K562 (cell line): ENCODE results near the gene LRRC25. TPM values are rescaled to one million over a fixed set of nuclear protein-coding genes. Genes with fewer than 3 reads are reported as not detected.

Experiments used
- microRNA-seq: library from miRNA; unstranded; fragments of <30 nt; microRNA quantifications from one replicate; pipeline ENCODE4, GENCODE V29; 2018; ENCODE audit warnings: borderline microRNAs expressed
- polyA plus RNA-seq, 8 experiments: library from polyadenylated mRNA; depleted of rRNA in 4 of 8; stranded (reverse) in 5 of 8; unstranded in 3 of 8; fragments of >200 nt; fragmentation: Nextera tagmentation in 2 of 8; fragmentation: Illumina TruSeq in 1 of 8; extraction: Ambion mirVana in 2 of 8; extraction: Trizol in 1 of 8; gene quantifications; 2 replicates each; pipeline versions ENCODE4 v1.2.1 to v1.2.3, GENCODE V29; 2011 to 2014; ENCODE audit warnings: inconsistent platforms in 1 of 8, missing spikeins in 1 of 8
- small RNA-seq: library from RNA; depleted of rRNA; stranded (forward); fragments of <200 nt; gene quantifications from one replicate; pipeline ENCODE3, GENCODE V24; 2014
- total RNA-seq, 7 experiments: library from RNA; depleted of rRNA in 6 of 7; stranded (reverse); fragments of >200 nt in 6 of 7; fragmentation: Illumina TruSeq in 2 of 7; extraction: Trizol in 2 of 7; gene quantifications; 2 replicates each; pipeline versions ENCODE4 v1.2.1 to v1.2.3, GENCODE V29; 2011 to 2021; ENCODE audit warnings: low replicate concordance in 1 of 7

Gene LRRC25
- total and polyA plus RNA-seq, 9 of the 15 experiments (the other 6 are each of a cell fraction or from before 2014, with no cell fraction given): 0.07 to 0.36 (median 0.10) TPM; not detected in 3

Small RNAs within 50 kb of the gene (microRNA-seq; reads per million reads assigned to microRNA genes)
- gene MIR3189: 3.6 reads per million, percentile 40 among the genes with 10 or more reads in this experiment

Small RNAs within 50 kb of the gene (small RNA-seq; reads per million reads assigned to genes)
- 0.11 reads per million for gene MIR3189

Other genes with a start within 250 kb of the LRRC25 start
Only the 7 nearest of the 20 such genes appear.
- gene IQCN, start 123.2 kb downstream of the LRRC25 start, total RNA-seq (2014; rRNA removed): 0.04 and 0.05 TPM in 2 replicates
- gene IQCN, start 123.2 kb downstream of the LRRC25 start, total RNA-seq (2014; rRNA removed; fragmentation: Illumina TruSeq; extraction: Trizol): 0.04 TPM in 1 of 2 replicates, not detected in the other
- gene IQCN, start 123.2 kb downstream of the LRRC25 start, total RNA-seq (2015; rRNA removed; fragmentation: Illumina TruSeq; extraction: Trizol): 0.04 and 0.07 TPM in 2 replicates
- gene IQCN, start 123.2 kb downstream of the LRRC25 start, total RNA-seq (2021): 0.07 and 0.16 TPM in 2 replicates
- 0.01 and 0.03 TPM in 2 replicates for gene IQCN, start 123.2 kb downstream of the LRRC25 start, polyA plus RNA-seq (2011; rRNA removed)
- 0.01 and 0.03 TPM in 2 replicates for gene IQCN, start 123.2 kb downstream of the LRRC25 start, polyA plus RNA-seq (2014; fragmentation: Illumina TruSeq; extraction: Trizol)
- not detected for gene IQCN, start 123.2 kb downstream of the LRRC25 start, polyA plus RNA-seq (2014; fragmentation: Nextera tagmentation; extraction: Ambion mirVana)
- gene IQCN, start 123.2 kb downstream of the LRRC25 start, polyA plus RNA-seq (2014; rRNA removed): not detected in 2 replicates
- gene JUND, start 116.0 kb downstream of the LRRC25 start, total RNA-seq (2014; rRNA removed): 279 and 297 TPM in 2 replicates
- gene JUND, start 116.0 kb downstream of the LRRC25 start, total RNA-seq (2014; rRNA removed; fragmentation: Illumina TruSeq; extraction: Trizol): 17.4 and 22.6 TPM in 2 replicates
- 33.1 and 33.7 TPM in 2 replicates for gene JUND, start 116.0 kb downstream of the LRRC25 start, total RNA-seq (2015; rRNA removed; fragmentation: Illumina TruSeq; extraction: Trizol)
- gene JUND, start 116.0 kb downstream of the LRRC25 start, total RNA-seq (2021): 245 and 286 TPM in 2 replicates
- gene JUND, start 116.0 kb downstream of the LRRC25 start, polyA plus RNA-seq (2011; rRNA removed): 74.2 and 83.0 TPM in 2 replicates
- 42.3 and 63.5 TPM in 2 replicates for gene JUND, start 116.0 kb downstream of the LRRC25 start, polyA plus RNA-seq (2014; fragmentation: Illumina TruSeq; extraction: Trizol)
- gene JUND, start 116.0 kb downstream of the LRRC25 start, polyA plus RNA-seq (2014; fragmentation: Nextera tagmentation; extraction: Ambion mirVana): 10 to 100 TPM in 1 of 2 experiments, 1 to 10 TPM in 1; 6.4 to 11.8 TPM
- gene JUND, start 116.0 kb downstream of the LRRC25 start, polyA plus RNA-seq (2014; rRNA removed): 210 and 216 TPM in 2 replicates
- gene LSM4, start 74.5 kb downstream of the LRRC25 start, total RNA-seq (2014; rRNA removed): 763 and 822 TPM in 2 replicates
- gene LSM4, start 74.5 kb downstream of the LRRC25 start, total RNA-seq (2014; rRNA removed; fragmentation: Illumina TruSeq; extraction: Trizol): 202 and 208 TPM in 2 replicates
- gene LSM4, start 74.5 kb downstream of the LRRC25 start, total RNA-seq (2015; rRNA removed; fragmentation: Illumina TruSeq; extraction: Trizol): 273 and 275 TPM in 2 replicates
- 362 and 385 TPM in 2 replicates for gene LSM4, start 74.5 kb downstream of the LRRC25 start, total RNA-seq (2021)
- 188 and 201 TPM in 2 replicates for gene LSM4, start 74.5 kb downstream of the LRRC25 start, polyA plus RNA-seq (2011; rRNA removed)
- gene LSM4, start 74.5 kb downstream of the LRRC25 start, polyA plus RNA-seq (2014; fragmentation: Illumina TruSeq; extraction: Trizol): 126 and 203 TPM in 2 replicates
- 10 to 100 TPM; 11.9 to 29.7 TPM for gene LSM4, start 74.5 kb downstream of the LRRC25 start, polyA plus RNA-seq (2014; fragmentation: Nextera tagmentation; extraction: Ambion mirVana)
- 674 and 746 TPM in 2 replicates for gene LSM4, start 74.5 kb downstream of the LRRC25 start, polyA plus RNA-seq (2014; rRNA removed)
- 29.5 and 33.8 TPM in 2 replicates for gene PGPEP1, start 57.0 kb downstream of the LRRC25 start, total RNA-seq (2014; rRNA removed)
- gene PGPEP1, start 57.0 kb downstream of the LRRC25 start, total RNA-seq (2014; rRNA removed; fragmentation: Illumina TruSeq; extraction: Trizol): 32.2 and 33.5 TPM in 2 replicates
- 37.3 and 38.5 TPM in 2 replicates for gene PGPEP1, start 57.0 kb downstream of the LRRC25 start, total RNA-seq (2015; rRNA removed; fragmentation: Illumina TruSeq; extraction: Trizol)
- gene PGPEP1, start 57.0 kb downstream of the LRRC25 start, total RNA-seq (2021): 61.7 and 69.6 TPM in 2 replicates
- gene PGPEP1, start 57.0 kb downstream of the LRRC25 start, polyA plus RNA-seq (2011; rRNA removed): 37.8 and 43.0 TPM in 2 replicates
- gene PGPEP1, start 57.0 kb downstream of the LRRC25 start, polyA plus RNA-seq (2014; fragmentation: Illumina TruSeq; extraction: Trizol): 36.1 and 36.4 TPM in 2 replicates
- 10 to 100 TPM in 1 of 2 experiments, 1 to 10 TPM in 1; 10.0 to 13.4 TPM for gene PGPEP1, start 57.0 kb downstream of the LRRC25 start, polyA plus RNA-seq (2014; fragmentation: Nextera tagmentation; extraction: Ambion mirVana)
- 32.1 and 33.5 TPM in 2 replicates for gene PGPEP1, start 57.0 kb downstream of the LRRC25 start, polyA plus RNA-seq (2014; rRNA removed)
- gene GDF15, start 11.5 kb downstream of the LRRC25 start, total RNA-seq (2014; rRNA removed): 78.0 and 82.4 TPM in 2 replicates
- gene GDF15, start 11.5 kb downstream of the LRRC25 start, total RNA-seq (2014; rRNA removed; fragmentation: Illumina TruSeq; extraction: Trizol): 7.3 TPM in 2 replicates
- 10.1 and 11.0 TPM in 2 replicates for gene GDF15, start 11.5 kb downstream of the LRRC25 start, total RNA-seq (2015; rRNA removed; fragmentation: Illumina TruSeq; extraction: Trizol)
- gene GDF15, start 11.5 kb downstream of the LRRC25 start, total RNA-seq (2021): 69.8 and 74.5 TPM in 2 replicates
- 12.5 TPM in 2 replicates for gene GDF15, start 11.5 kb downstream of the LRRC25 start, polyA plus RNA-seq (2011; rRNA removed)
- gene GDF15, start 11.5 kb downstream of the LRRC25 start, polyA plus RNA-seq (2014; fragmentation: Illumina TruSeq; extraction: Trizol): 19.3 and 47.1 TPM in 2 replicates
- 1 to 10 TPM; 2.3 to 2.9 TPM for gene GDF15, start 11.5 kb downstream of the LRRC25 start, polyA plus RNA-seq (2014; fragmentation: Nextera tagmentation; extraction: Ambion mirVana)
- gene GDF15, start 11.5 kb downstream of the LRRC25 start, polyA plus RNA-seq (2014; rRNA removed): 57.2 and 67.4 TPM in 2 replicates
- gene SSBP4, start 21.8 kb upstream of the LRRC25 start, total RNA-seq (2014; rRNA removed): 125 and 188 TPM in 2 replicates
- 21.2 and 21.4 TPM in 2 replicates for gene SSBP4, start 21.8 kb upstream of the LRRC25 start, total RNA-seq (2014; rRNA removed; fragmentation: Illumina TruSeq; extraction: Trizol)
- gene SSBP4, start 21.8 kb upstream of the LRRC25 start, total RNA-seq (2015; rRNA removed; fragmentation: Illumina TruSeq; extraction: Trizol): 72.3 and 76.3 TPM in 2 replicates
- 189 TPM in 2 replicates for gene SSBP4, start 21.8 kb upstream of the LRRC25 start, total RNA-seq (2021)
- gene SSBP4, start 21.8 kb upstream of the LRRC25 start, polyA plus RNA-seq (2011; rRNA removed): 20.1 and 25.9 TPM in 2 replicates
- 39.0 and 114 TPM in 2 replicates for gene SSBP4, start 21.8 kb upstream of the LRRC25 start, polyA plus RNA-seq (2014; fragmentation: Illumina TruSeq; extraction: Trizol)
- 1 to 10 TPM; 1.1 to 1.9 TPM for gene SSBP4, start 21.8 kb upstream of the LRRC25 start, polyA plus RNA-seq (2014; fragmentation: Nextera tagmentation; extraction: Ambion mirVana)
- 119 and 133 TPM in 2 replicates for gene SSBP4, start 21.8 kb upstream of the LRRC25 start, polyA plus RNA-seq (2014; rRNA removed)
- gene ISYNA1, start 40.5 kb upstream of the LRRC25 start, total RNA-seq (2014; rRNA removed): 180 and 202 TPM in 2 replicates
- gene ISYNA1, start 40.5 kb upstream of the LRRC25 start, total RNA-seq (2014; rRNA removed; fragmentation: Illumina TruSeq; extraction: Trizol): 14.6 and 32.0 TPM in 2 replicates
- 93.2 and 96.8 TPM in 2 replicates for gene ISYNA1, start 40.5 kb upstream of the LRRC25 start, total RNA-seq (2015; rRNA removed; fragmentation: Illumina TruSeq; extraction: Trizol)
- 435 and 460 TPM in 2 replicates for gene ISYNA1, start 40.5 kb upstream of the LRRC25 start, total RNA-seq (2021)
- gene ISYNA1, start 40.5 kb upstream of the LRRC25 start, polyA plus RNA-seq (2011; rRNA removed): 99.3 and 191 TPM in 2 replicates
- gene ISYNA1, start 40.5 kb upstream of the LRRC25 start, polyA plus RNA-seq (2014; fragmentation: Illumina TruSeq; extraction: Trizol): 73.2 and 198 TPM in 2 replicates
- gene ISYNA1, start 40.5 kb upstream of the LRRC25 start, polyA plus RNA-seq (2014; fragmentation: Nextera tagmentation; extraction: Ambion mirVana): 10 to 100 TPM; 21.8 to 57.6 TPM
- 376 and 380 TPM in 2 replicates for gene ISYNA1, start 40.5 kb upstream of the LRRC25 start, polyA plus RNA-seq (2014; rRNA removed)